Measurements from ENCODE around the gene C19orf73.

DNA sequence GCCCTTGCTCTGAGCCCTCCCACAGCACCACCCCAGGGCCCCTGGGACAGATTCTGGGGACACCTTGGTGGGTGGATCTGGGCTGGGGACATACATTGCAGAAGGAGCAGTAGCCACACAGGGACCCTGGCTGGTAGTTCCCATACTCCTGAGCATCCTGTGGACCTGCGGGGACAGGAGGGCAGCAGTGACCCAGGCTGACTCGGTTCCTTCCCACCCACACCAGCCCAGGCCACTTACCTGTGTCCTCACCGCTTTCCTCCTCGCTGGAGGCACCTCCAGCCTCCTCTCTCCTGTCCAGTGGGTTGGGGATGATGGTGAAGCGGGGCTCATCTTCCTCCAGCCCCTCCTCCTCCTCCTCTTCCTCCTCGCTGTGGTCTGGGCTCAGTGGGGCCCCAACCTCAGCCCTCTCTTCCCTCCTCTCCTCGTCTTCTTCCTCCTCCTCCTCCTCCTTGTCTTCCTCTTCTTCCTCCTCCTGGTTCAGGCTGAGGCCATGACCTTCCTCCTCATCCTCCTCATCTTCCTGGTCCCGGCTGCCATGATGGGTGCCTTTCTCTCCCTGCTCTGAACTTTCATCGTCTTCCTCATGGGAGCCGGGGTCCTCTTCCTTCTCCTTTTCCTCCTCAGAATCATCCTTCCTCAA, 34.3 kb upstream of the C19orf73 start:
- TF ChIP-seq POLR2A (IDR thresholded peaks at IDR 0.05; ENCODE audit: low read length) (no peak), GATA1 (IDR thresholded peaks at IDR 0.05; ENCODE audit: low read depth, low read length) (no peak)
